Peyer's patch (tissue), 4 donors: Measurements from ENCODE around the gene CARD14. TPM values are rescaled to one million over a fixed set of nuclear protein-coding genes. Genes with fewer than 3 reads are reported as not detected.

Experiments
- DNase-seq, 3 donors: peaks; one replicate each; pipeline ENCODE4 v3.0.0-alpha.2; 2017 to 2019
- H3K27ac ChIP-seq, 4 donors: fragments of 200-600 bp; sonication (generic); one replicate each; pipeline ENCODE4 v1.5.1; 2016 to 2019
- H3K27me3 ChIP-seq, 2 donors: fragments of 200-600 bp; sonication (generic); one replicate each; pipeline ENCODE4 v1.5.1; 2019
- H3K36me3 ChIP-seq, 3 donors: fragments of 200-600 bp; sonication (generic); one replicate each; pipeline ENCODE4 v1.5.1; 2016 to 2019
- H3K4me1 ChIP-seq, 4 donors: fragments of 200-600 bp; sonication (generic); one replicate each; pipeline ENCODE4 v1.5.1; 2016 to 2019
- H3K4me3 ChIP-seq, 4 donors: fragments of 200-600 bp; sonication (generic); 1 replicate in 3 of 4; 2 replicates in 1 of 4; pipeline ENCODE4 v1.5.1; 2016 to 2019; ENCODE audit warnings: mild to moderate bottlenecking in 1 of 4
- H3K9me3 ChIP-seq, 4 donors: fragments of 200-600 bp; sonication (generic); one replicate each; pipeline ENCODE4 v1.5.1; 2016 to 2019; ENCODE audit warnings: mild to moderate bottlenecking in 1 of 4
- POLR2A ChIP-seq, 2 donors: fragments of 450-650 bp; IDR thresholded peaks; one replicate each; pipeline ENCODE4 v1.5.1; 2017; ENCODE audit warnings: antibody characterized with exemption in 2 of 2, mild to moderate bottlenecking in 2 of 2, moderate library complexity in 2 of 2
- total RNA-seq, 4 donors: library from RNA; depleted of rRNA; stranded (reverse); fragments of >200 nt; gene quantifications; one replicate each; pipeline ENCODE4 v1.1.0, GENCODE V29; 2016
- TF ChIP-seq, protein P1 (sequence below), 6 experiments: fragments of 450-650 bp in 4 of 6; fragments of 200-600 bp in 2 of 6; sonication (generic) in 1 of 6; IDR thresholded peaks; one replicate each; pipeline ENCODE4 v1.5.1; 2017 to 2019; ENCODE audit warnings: antibody characterized with exemption in 6 of 6, mild to moderate bottlenecking in 3 of 6, moderate library complexity in 1 of 6

CARD14 gene
- total RNA-seq, 4 donors from 2014 or later = 0.94 to 5.4 (median 2.6) TPM

DNA sequence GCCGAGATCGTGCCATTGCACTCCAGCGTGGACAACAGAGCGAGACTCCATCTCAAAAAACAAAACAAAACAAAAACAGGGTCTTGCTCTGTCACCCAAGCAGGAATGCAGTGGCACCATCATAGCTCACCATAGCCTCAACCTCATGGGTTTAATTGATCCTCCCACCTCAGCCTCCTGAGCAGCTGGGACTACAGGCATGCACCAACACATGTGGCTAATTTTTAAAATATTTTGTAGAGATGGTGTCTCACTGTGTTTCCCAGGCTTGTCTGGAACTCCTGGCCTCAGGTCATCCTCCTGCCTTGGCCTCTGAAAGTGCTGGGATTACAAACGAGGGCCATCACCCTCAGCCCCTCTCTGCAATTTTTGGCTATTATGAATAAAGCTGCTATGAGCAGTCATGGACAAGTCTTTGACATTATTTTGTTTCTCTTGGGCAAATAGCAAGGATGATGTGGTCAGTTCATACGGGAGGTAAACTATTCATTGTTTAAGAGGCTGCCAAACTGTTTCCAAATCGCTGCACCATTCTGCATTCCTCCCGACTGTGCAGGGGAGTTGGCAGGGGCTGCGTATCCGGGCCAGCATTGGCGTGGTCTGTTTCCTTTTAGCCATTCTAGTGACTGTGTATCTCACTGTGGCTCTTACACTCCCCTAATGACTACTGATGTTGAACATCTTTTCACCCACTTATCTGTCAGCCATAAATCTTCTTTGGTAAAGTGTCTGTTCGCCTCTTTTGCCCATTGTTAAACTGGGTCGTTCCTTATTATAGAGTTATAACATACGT lies 44.0 kb upstream of the CARD14 start:
- Histone ChIP-seq H3K4me3 (no peak overlapping the region), H3K9me3 (no peaks in the 10 kb centered on the region), H3K36me3 (no peaks in the 10 kb centered on the region), H3K27ac (no peak overlapping the region), H3K4me1 (no peaks in the 10 kb centered on the region), H3K27me3 (no peaks in the 10 kb centered on the region)
- no peak for DNase-seq
- TF ChIP-seq, protein P1, sequence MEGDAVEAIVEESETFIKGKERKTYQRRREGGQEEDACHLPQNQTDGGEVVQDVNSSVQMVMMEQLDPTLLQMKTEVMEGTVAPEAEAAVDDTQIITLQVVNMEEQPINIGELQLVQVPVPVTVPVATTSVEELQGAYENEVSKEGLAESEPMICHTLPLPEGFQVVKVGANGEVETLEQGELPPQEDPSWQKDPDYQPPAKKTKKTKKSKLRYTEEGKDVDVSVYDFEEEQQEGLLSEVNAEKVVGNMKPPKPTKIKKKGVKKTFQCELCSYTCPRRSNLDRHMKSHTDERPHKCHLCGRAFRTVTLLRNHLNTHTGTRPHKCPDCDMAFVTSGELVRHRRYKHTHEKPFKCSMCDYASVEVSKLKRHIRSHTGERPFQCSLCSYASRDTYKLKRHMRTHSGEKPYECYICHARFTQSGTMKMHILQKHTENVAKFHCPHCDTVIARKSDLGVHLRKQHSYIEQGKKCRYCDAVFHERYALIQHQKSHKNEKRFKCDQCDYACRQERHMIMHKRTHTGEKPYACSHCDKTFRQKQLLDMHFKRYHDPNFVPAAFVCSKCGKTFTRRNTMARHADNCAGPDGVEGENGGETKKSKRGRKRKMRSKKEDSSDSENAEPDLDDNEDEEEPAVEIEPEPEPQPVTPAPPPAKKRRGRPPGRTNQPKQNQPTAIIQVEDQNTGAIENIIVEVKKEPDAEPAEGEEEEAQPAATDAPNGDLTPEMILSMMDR (IDR thresholded peaks at IDR 0.05) = no peak

DNA sequence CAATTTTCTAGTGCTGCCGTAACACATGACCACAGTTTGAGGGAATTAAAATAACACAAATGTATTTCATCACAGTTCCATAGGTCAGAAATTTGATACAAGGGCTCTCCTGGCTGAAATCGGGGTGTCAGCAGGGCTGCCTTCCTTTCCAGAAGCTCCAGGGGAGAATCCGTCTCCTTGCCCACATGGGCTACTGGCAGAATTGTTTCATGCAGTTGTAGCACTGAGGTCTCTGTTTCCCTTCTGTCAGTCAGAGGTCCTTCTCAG lies 43.4 kb upstream of the CARD14 start:
- Histone ChIP-seq H3K4me1 (no peaks in the 10 kb centered on the region), H3K27me3 (no peaks in the 10 kb centered on the region), H3K4me3 (no peak overlapping the region), H3K36me3 (no peaks in the 10 kb centered on the region), H3K27ac (no peak overlapping the region), H3K9me3 (no peaks in the 10 kb centered on the region)
- DNase-seq = no peak
- no peak for TF ChIP-seq POLR2A (IDR thresholded peaks at IDR 0.05)
- TF ChIP-seq, protein P1 (IDR thresholded peaks at IDR 0.05) = no peak

DNA sequence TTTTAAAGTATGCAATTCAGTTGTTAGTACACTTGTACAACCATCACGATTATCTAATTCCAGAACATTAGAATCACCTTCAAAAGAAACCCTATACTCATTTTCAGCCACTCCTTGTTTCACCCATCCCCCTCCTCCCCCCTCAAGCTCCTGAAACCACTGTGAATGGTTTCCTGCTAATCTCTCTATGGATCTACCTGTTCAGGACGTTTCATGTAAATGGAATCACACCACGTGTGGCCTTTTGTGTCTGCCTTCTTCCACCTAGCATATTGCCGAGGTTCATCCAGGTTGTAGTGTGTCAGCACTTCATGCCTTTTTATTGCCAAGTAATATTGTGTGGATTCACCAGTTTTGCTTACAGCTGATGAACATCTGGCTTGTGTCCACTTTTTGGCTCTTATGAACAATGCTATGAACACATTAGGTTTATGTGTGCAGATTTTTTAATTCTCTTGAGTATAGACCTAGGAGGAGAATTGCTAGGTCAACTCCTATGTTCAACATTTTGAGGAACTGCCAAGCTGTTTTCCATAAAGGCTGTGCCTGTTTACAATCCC lies 40.7 kb upstream of the CARD14 start:
- Histone ChIP-seq H3K4me3 (no peak overlapping the region), H3K36me3 (peaks cover 0 to 14% (median 0%) of the 10 kb centered on the region in 3 donors), H3K4me1 (no peaks in the 10 kb centered on the region), H3K9me3 (no peaks in the 10 kb centered on the region), H3K27ac (no peak overlapping the region), H3K27me3 (no peaks in the 10 kb centered on the region)
- no peak for DNase-seq
- TF ChIP-seq, protein P1 (IDR thresholded peaks at IDR 0.05) = no peak
- TF ChIP-seq POLR2A (IDR thresholded peaks at IDR 0.05) = no peak

DNA sequence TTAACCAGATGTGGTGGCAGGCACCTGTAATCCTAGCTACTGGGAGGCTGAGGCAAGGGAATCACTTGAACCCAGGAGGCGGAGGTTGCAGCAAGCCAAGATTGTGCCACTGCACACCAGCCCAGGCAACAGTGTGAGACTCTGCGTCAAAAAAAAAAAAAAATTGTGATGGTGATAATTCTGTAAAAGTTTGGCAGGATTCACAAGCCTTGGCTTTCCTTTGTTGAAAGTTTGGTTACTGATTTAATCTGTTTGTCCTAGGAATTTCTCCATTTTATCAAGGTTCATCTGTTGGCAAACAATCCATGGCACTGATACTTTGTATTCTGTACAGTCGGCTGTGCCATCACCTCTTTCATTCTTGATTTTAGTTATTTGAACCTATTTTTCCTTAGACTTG lies 38.8 kb upstream of the CARD14 start:
- no peak overlapping the region for H3K27ac ChIP-seq
- H3K4me1 ChIP-seq = no peaks in the 10 kb centered on the region
- peaks cover 0 to 33% (median 0%) of the 10 kb centered on the region in 3 donors for H3K36me3 ChIP-seq
- H3K9me3 ChIP-seq = no peaks in the 10 kb centered on the region
- no peaks in the 10 kb centered on the region for H3K27me3 ChIP-seq
- no peak for DNase-seq
- no peak overlapping the region for H3K4me3 ChIP-seq
- no peak for TF ChIP-seq POLR2A (IDR thresholded peaks at IDR 0.05)
- TF ChIP-seq, protein P1 (IDR thresholded peaks at IDR 0.05) = no peak

DNA sequence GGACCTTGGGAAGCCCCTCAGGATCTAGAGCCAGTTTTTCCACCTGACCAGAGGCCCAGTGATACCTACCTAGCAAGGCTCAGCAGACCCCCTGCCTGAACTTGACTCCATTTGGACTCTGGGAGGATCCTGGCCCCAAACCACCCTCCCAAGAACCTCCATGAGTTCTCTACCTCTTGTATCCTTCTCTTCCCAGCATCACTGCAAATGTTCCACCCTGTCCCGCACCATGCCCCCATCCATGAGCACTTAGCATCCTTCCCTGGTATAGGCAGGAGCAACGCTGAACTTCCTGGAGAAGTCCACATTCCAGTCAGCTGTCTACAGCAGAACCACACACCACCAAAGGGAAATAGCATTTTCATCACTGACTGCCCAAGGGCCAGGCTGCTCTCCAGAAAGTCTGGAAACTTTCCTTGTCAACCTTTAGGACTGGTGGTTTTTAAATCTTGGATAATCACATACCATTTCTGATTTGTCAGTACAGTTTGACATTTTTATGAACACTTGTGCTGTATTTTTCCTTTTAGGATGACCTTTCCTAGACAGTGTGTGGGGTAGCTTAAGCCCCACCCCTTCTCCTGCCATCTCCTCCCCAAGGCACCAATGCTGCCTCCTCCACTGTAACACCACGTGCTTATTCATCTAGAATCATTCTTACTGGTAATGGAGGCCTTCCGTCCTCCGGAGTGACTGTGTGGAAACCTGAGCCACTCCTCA lies 36.8 kb upstream of the CARD14 start:
- H3K27ac ChIP-seq = no peak overlapping the region
- DNase-seq = no peak
- no peak overlapping the region for H3K4me3 ChIP-seq
- peaks cover 0 to 54% (median 0%) of the 10 kb centered on the region in 3 donors for H3K36me3 ChIP-seq
- H3K4me1 ChIP-seq = no peaks in the 10 kb centered on the region
- no peak for TF ChIP-seq POLR2A (IDR thresholded peaks at IDR 0.05)
- H3K9me3 ChIP-seq = no peaks in the 10 kb centered on the region
- no peaks in the 10 kb centered on the region for H3K27me3 ChIP-seq

DNA sequence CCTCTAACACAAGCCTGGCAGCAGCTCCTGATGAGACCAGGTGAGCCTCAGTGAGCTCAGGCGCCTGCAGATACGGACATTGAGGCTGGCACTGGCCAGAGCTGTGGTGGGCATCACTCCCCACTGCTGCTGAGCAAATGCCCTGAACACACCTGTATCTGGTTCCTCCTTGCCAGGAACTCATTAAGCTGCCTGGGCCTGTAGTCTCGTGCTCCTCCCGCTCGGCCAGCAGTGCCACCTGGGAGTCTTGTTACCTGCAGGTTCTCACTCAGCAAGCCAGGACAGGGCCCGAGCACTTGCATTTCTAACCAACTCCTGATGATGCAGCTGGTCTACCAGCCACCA lies 36.2 kb upstream of the CARD14 start:
- Histone ChIP-seq H3K36me3 (peaks cover 0 to 59% (median 0%) of the 10 kb centered on the region in 3 donors), H3K27me3 (no peaks in the 10 kb centered on the region), H3K27ac (no peak overlapping the region), H3K4me3 (no peak overlapping the region), H3K9me3 (no peaks in the 10 kb centered on the region), H3K4me1 (no peaks in the 10 kb centered on the region)
- no peak for DNase-seq
- TF ChIP-seq, protein P1 (IDR thresholded peaks at IDR 0.05) = no peak
- no peak for TF ChIP-seq POLR2A (IDR thresholded peaks at IDR 0.05)
